Muscle layer of duodenum (tissue), 2 donors: ENCODE measurements around the gene SARNP.
"Not testable (repeated sequence)": the region's sequence is repeated elsewhere in the genome, so short reads cannot be mapped to it uniquely, and the experiment has no call there.

ENCODE experiments used
- H3K27ac ChIP-seq: one replicate; pipeline ENCODE4 v1.7.0; 2013; ENCODE audit warnings: mild to moderate bottlenecking, low read length
- H3K27me3 ChIP-seq: one replicate; pipeline ENCODE4 v1.7.0; 2013; ENCODE audit warnings: low read depth, mild to moderate bottlenecking, control low read depth, low read length
- H3K36me3 ChIP-seq, 2 donors: one replicate each; pipeline ENCODE4 v1.7.0; 2013; ENCODE audit warnings: low read length in 2 of 2, control low read depth in 1 of 2, mild to moderate bottlenecking in 1 of 2; ENCODE audit not compliant: insufficient read depth in 2 of 2, control insufficient read depth in 1 of 2
- H3K4me1 ChIP-seq, 2 donors: one replicate each; pipeline ENCODE4 v1.7.0; 2013; ENCODE audit warnings: low read length in 2 of 2, mild to moderate bottlenecking in 2 of 2, control low read depth in 1 of 2, moderate library complexity in 1 of 2; ENCODE audit not compliant: insufficient read depth in 2 of 2, control insufficient read depth in 1 of 2
- H3K4me3 ChIP-seq, 2 donors: one replicate each; pipeline ENCODE4 v1.7.0; 2013; ENCODE audit warnings: low read length in 2 of 2, low read depth in 1 of 2, mild to moderate bottlenecking in 1 of 2
- H3K9me3 ChIP-seq, 2 donors: one replicate each; pipeline ENCODE4 v1.7.0; 2013; ENCODE audit warnings: low read length in 2 of 2, control low read depth in 1 of 2, mild to moderate bottlenecking in 1 of 2; ENCODE audit not compliant: control insufficient read depth in 1 of 2
- donor health status: healthy.

SARNP gene

DNA sequence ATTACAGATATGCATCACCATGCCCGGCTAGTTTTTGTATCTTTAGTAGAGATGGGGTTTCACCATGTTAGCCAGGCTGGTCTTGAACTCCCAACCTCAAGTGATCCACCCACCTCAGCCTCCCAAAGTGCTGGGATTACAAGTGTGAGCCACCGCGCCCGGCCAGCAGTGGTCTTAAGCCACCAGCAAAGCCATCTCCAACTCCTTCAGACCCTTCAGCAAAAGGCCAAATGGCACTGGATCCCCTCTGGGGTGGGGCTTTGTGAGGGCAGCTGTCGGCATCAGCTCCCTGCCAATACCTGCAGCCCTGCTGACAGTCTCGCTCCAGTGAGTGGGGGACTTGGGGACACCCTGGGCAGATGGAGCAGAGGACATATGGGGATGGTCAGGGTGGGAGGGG lies 16.9 kb upstream of the SARNP start:
- H3K4me1 ChIP-seq, H3K27ac ChIP-seq, H3K4me3 ChIP-seq, H3K9me3 ChIP-seq, H3K27me3 ChIP-seq: not testable (repeated sequence)
- H3K36me3 ChIP-seq, result peaks cover 0 to 16% of the 10 kb centered on the region in 2 donors

GRCh38 chr12:55833056-55833455 lies 15.5 kb upstream of the SARNP start:
- H3K4me1 ChIP-seq, result peaks cover 4 to 9% of the 10 kb centered on the region in 2 donors
- no peaks in the 10 kb centered on the region for H3K27me3 ChIP-seq
- no peak overlapping the region for H3K4me3 ChIP-seq
- H3K27ac ChIP-seq, result no peak overlapping the region
- H3K9me3 ChIP-seq, result no peaks in the 10 kb centered on the region
- peaks cover 0 to 16% of the 10 kb centered on the region in 2 donors for H3K36me3 ChIP-seq

- Histone ChIP-seq H3K36me3 (peaks cover 0 to 22% of the 10 kb centered on the region in 2 donors), H3K9me3 (no peaks in the 10 kb centered on the region), H3K27ac (peak overlapping the region; percentile 97), H3K4me3 (peak overlapping the region; percentile 93 to 98), H3K27me3 (no peaks in the 10 kb centered on the region), H3K4me1 (peaks cover 15 to 25% of the 10 kb centered on the region in 2 donors)
These were observed 13.9 kb upstream of the SARNP start for GRCh38 chr12:55831447-55831815.

- Histone ChIP-seq H3K4me1 (peaks cover 15 to 30% of the 10 kb centered on the region in 2 donors), H3K36me3 (peaks cover 0 to 22% of the 10 kb centered on the region in 2 donors), H3K4me3 (peak overlapping the region; percentile 93 to 98), H3K9me3 (no peaks in the 10 kb centered on the region), H3K27me3 (no peaks in the 10 kb centered on the region), H3K27ac (peak overlapping the region; percentile 97)
These were observed 13.3 kb upstream of the SARNP start for GRCh38 chr12:55830601-55831446.

DNA sequence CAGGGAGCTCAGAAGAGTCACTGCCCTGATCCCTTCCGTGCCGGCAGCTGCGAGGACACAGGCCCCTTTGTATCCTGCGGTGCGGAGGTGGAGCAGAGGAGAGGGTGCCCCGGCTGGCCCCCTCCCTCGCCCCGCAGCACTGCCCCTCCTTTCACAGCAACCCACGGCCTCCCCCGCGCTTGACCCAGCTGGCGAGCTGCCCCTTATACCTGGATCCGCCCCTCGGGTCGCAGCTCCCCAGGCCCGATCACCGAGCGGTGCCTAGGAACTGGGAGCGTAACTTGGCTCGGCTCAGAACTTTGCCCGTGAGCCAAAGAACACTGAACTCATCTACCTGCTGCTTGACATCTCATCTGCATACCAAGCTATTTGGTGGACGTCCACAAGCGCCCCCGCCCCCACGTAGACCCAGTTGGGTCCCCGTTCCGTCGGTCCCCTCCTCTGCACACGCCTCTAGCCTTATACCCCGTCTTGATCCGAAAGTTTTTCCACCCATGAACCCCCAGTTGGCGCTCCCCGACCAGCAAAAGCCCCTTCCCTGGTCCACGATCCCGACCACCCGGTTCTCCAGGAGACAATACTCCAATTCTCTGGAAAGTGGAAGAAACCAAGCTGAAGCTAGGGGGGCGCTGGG lies 12.6 kb upstream of the SARNP start:
- Histone ChIP-seq H3K36me3 (peaks cover 0 to 14% of the 10 kb centered on the region in 2 donors), H3K27me3 (no peaks in the 10 kb centered on the region), H3K27ac (peak overlapping the region; percentile 97), H3K4me3 (peak overlapping the region; percentile 93 to 98), H3K9me3 (no peaks in the 10 kb centered on the region), H3K4me1 (peaks cover 15 to 36% of the 10 kb centered on the region in 2 donors)

GRCh38 chr12:55828357-55828756 lies 10.8 kb upstream of the SARNP start:
- peaks cover 15 to 36% of the 10 kb centered on the region in 2 donors for H3K4me1 ChIP-seq
- H3K9me3 ChIP-seq, result no peaks in the 10 kb centered on the region
- H3K36me3 ChIP-seq, result peaks cover 0 to 16% of the 10 kb centered on the region in 2 donors
- H3K27ac ChIP-seq, result peak overlapping the region; percentile 36
- H3K4me3 ChIP-seq, result peak overlapping the region; percentile 51 to 98
- no peaks in the 10 kb centered on the region for H3K27me3 ChIP-seq

DNA sequence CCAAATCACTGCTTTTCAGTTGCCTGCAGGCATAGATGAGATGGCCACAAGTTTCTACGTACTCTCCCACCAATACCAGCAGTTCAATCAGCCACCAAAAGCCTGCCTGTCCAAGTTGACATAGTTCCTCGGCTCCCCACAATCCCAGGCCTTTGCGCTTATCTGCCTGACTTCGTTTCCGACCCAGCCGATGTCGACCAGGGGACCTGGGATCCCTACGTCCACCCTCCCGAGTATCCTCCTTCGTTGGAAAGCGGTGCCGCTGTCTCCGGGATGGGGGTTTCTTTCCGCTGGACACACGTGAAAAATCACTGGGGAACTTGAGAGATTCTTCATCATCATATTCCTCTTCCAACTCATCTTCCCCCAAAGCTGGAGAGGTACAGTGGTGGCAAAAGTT lies 10.3 kb upstream of the SARNP start:
- H3K4me1 ChIP-seq, result peaks cover 15 to 36% of the 10 kb centered on the region in 2 donors
- H3K4me3 ChIP-seq, result peak overlapping the region in 1 of 2 donors; percentile 8
- no peaks in the 10 kb centered on the region for H3K9me3 ChIP-seq
- peak overlapping the region; percentile 4 for H3K27ac ChIP-seq
- no peaks in the 10 kb centered on the region for H3K27me3 ChIP-seq
- H3K36me3 ChIP-seq, result peaks cover 3 to 21% of the 10 kb centered on the region in 2 donors

GRCh38 chr12:55824726-55825125 lies 7.2 kb upstream of the SARNP start:
- H3K4me3 ChIP-seq, result no peak overlapping the region
- peaks cover 11 to 27% of the 10 kb centered on the region in 2 donors for H3K4me1 ChIP-seq
- peaks cover 31 to 44% of the 10 kb centered on the region in 2 donors for H3K36me3 ChIP-seq
- no peaks in the 10 kb centered on the region for H3K9me3 ChIP-seq
- peak overlapping the region; percentile 27 for H3K27ac ChIP-seq
- no peaks in the 10 kb centered on the region for H3K27me3 ChIP-seq

GRCh38 chr12:55823419-55823818 lies 5.9 kb upstream of the SARNP start:
- Histone ChIP-seq H3K27ac (no peak overlapping the region), H3K4me3 (no peak overlapping the region), H3K36me3 (peaks cover 36 to 43% of the 10 kb centered on the region in 2 donors), H3K4me1 (peaks cover 11 to 32% of the 10 kb centered on the region in 2 donors), H3K9me3 (no peaks in the 10 kb centered on the region), H3K27me3 (no peaks in the 10 kb centered on the region)

- no peak overlapping the region for H3K27ac ChIP-seq
- no peaks in the 10 kb centered on the region for H3K27me3 ChIP-seq
These were observed 4.7 kb upstream of the SARNP start for GRCh38 chr12:55822228-55822627.

DNA sequence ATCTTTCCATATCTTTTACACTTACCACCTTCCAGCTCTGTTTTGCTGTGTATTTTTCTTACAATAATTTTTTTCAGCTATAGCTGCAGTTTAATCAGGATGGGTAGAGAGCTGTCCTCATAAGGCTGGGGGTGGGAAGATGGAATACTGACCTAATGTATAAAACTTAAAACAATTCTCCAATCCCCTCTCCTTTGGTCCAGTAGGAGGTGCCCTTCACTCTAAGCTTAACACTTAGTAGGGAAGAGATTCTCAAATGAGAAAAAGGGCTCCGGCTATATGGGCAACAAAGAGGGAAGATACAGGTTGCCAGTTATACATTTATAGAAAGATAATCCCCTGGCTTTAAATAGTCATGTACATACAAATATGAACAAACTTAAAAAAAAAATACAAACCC lies 3.2 kb upstream of the SARNP start:
- peaks cover 36 to 42% of the 10 kb centered on the region in 2 donors for H3K36me3 ChIP-seq
- H3K9me3 ChIP-seq, result no peaks in the 10 kb centered on the region
- H3K27me3 ChIP-seq, result no peaks in the 10 kb centered on the region
- H3K4me3 ChIP-seq, result no peak overlapping the region
- peaks cover 6 to 22% of the 10 kb centered on the region in 2 donors for H3K4me1 ChIP-seq
- no peak overlapping the region for H3K27ac ChIP-seq

More at GRCh38 chr12:55822228-55822627, 4.7 kb upstream of the SARNP start:
- peaks cover 36 to 42% of the 10 kb centered on the region in 2 donors for H3K36me3 ChIP-seq
- no peaks in the 10 kb centered on the region for H3K9me3 ChIP-seq
- H3K4me1 ChIP-seq, result peaks cover 4 to 25% of the 10 kb centered on the region in 2 donors
- no peak overlapping the region for H3K4me3 ChIP-seq
